ENCODE results near the gene SHISA2. TPM values are rescaled to one million over a fixed set of nuclear protein-coding genes. Genes with fewer than 3 reads are reported as not detected.
A peak's percentile ranks its signal among the peaks of the same experiment; 100 is the strongest.

Gene SHISA2
- total RNA-seq, 4 donors from 2014 or later, result not detected

- H3K27ac ChIP-seq, result no peak overlapping the region
- no peaks in the 10 kb centered on the region for H3K9me3 ChIP-seq
- no peak for DNase-seq
- peaks cover 66% of the 10 kb centered on the region for H3K27me3 ChIP-seq
- 93 to 100% methylated on average over 1 to 6 of the region's 6 CpGs for WGBS, 2 donors (ENCODE audit: low coverage in 1 of 2)
- TF ChIP-seq, protein P1, sequence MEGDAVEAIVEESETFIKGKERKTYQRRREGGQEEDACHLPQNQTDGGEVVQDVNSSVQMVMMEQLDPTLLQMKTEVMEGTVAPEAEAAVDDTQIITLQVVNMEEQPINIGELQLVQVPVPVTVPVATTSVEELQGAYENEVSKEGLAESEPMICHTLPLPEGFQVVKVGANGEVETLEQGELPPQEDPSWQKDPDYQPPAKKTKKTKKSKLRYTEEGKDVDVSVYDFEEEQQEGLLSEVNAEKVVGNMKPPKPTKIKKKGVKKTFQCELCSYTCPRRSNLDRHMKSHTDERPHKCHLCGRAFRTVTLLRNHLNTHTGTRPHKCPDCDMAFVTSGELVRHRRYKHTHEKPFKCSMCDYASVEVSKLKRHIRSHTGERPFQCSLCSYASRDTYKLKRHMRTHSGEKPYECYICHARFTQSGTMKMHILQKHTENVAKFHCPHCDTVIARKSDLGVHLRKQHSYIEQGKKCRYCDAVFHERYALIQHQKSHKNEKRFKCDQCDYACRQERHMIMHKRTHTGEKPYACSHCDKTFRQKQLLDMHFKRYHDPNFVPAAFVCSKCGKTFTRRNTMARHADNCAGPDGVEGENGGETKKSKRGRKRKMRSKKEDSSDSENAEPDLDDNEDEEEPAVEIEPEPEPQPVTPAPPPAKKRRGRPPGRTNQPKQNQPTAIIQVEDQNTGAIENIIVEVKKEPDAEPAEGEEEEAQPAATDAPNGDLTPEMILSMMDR (IDR thresholded peaks at IDR 0.05), result no peak
- no peak for TF ChIP-seq EP300 (IDR thresholded peaks at IDR 0.05; ENCODE audit: low read depth)
- TF ChIP-seq POLR2AphosphoS5 (IDR thresholded peaks at IDR 0.05), result no peak
- TF ChIP-seq POLR2A (IDR thresholded peaks at IDR 0.05), result no peak
- no peaks in the 10 kb centered on the region for H3K36me3 ChIP-seq
- in situ Hi-C loops (cut with MboI; ENCODE audit: low pct_ligation_motif_present in 1 of 4, low pct_unique_long_range_greater_than_20kb in 1 of 4, low sequenced_read_pairs in 3 of 4), result no loop called here
- H3K4me1 ChIP-seq, result peaks cover 0 to 21% (median 13%) of the 10 kb centered on the region in 4 donors
- intact Hi-C loops (cut with DNase I; ENCODE audit: low total_unique reads), result no loop called here
- no peak overlapping the region for H3K4me3 ChIP-seq
Observed at GRCh38 chr13:26053418-26053980, 1.7 kb upstream of the SHISA2 start.

DNA sequence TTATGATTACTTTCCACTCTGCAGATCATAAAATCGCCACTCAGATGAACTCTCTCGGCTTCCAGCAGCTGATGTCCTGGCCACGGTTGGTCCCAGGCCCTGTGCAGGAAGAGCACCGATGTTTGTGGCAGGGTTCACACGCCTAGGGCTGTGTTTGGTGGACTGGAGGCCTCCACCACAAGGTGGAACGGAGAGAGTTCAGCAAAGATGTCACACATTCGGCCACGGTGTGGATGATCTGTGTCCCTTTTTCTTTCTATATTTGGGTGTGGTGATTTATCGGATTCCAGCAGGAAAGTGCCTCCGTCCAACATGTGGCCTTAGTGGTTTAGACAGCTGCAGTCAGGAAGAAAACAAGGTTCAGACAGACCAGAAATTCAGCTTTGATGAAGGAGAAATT lies 521 bp upstream of the SHISA2 start:
- no peak for TF ChIP-seq EP300 (IDR thresholded peaks at IDR 0.05; ENCODE audit: low read depth)
- TF ChIP-seq POLR2AphosphoS5 (IDR thresholded peaks at IDR 0.05), result no peak
- TF ChIP-seq, protein P1 (IDR thresholded peaks at IDR 0.05), result no peak

DNA sequence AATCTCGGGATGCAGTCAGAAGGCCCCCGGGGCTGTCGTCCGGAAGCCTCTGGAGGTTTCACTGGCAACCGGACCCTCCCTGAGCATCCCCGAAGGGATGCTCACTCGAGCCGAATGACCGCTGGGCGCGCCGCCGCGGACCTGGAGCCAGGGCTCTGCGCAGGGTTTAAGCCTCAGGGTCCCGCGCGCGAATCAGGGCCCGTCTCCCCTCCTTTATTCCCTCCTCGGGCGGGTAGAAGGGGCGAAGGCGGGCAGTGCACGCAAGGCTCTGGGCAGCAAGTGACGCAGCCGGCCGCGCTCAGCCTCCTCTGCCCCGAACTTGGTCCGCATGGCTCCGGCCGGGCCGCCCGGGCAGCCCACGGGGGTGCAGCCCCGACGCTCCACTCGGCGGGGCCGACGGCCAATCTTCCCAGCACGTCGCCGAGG lies 572 bp downstream of the SHISA2 start:
- no peak for TF ChIP-seq POLR2AphosphoS5 (IDR thresholded peaks at IDR 0.05)
- no peak for TF ChIP-seq EP300 (IDR thresholded peaks at IDR 0.05; ENCODE audit: low read depth)
- TF ChIP-seq POLR2A (IDR thresholded peaks at IDR 0.05), result no peak
- TF ChIP-seq, protein P1 (IDR thresholded peaks at IDR 0.05), result no peak
- in situ Hi-C loops (cut with MboI; ENCODE audit: low pct_ligation_motif_present in 1 of 4, low pct_unique_long_range_greater_than_20kb in 1 of 4, low sequenced_read_pairs in 3 of 4), result no loop called here
- Histone ChIP-seq H3K27me3 (peaks cover 71% of the 10 kb centered on the region), H3K4me3 (peak overlapping the region; percentile 14 to 54 (median 32)), H3K27ac (no peak overlapping the region), H3K36me3 (no peaks in the 10 kb centered on the region), H3K9me3 (no peaks in the 10 kb centered on the region), H3K4me1 (peaks cover 0 to 21% (median 13%) of the 10 kb centered on the region in 4 donors)
- DNase-seq, result no peak
- 8% methylated on average over 13 of the region's 45 CpGs; no CpG with 5 or more reads in 1 of the 2 donors for WGBS, 2 donors (ENCODE audit: low coverage in 1 of 2)
- intact Hi-C loops (cut with DNase I; ENCODE audit: low total_unique reads), result no loop called here

More for the DNA sequence above, 521 bp upstream of the SHISA2 start:
- no peak for DNase-seq
- WGBS, 2 donors (ENCODE audit: low coverage in 1 of 2), result 46 to 70% methylated on average over 4 to 10 of the region's 10 CpGs
- peak overlapping the region in 3 of 4 donors; percentile 20 to 54 (median 44) for H3K4me3 ChIP-seq
- H3K4me1 ChIP-seq, result peaks cover 0 to 21% (median 13%) of the 10 kb centered on the region in 4 donors
- no peaks in the 10 kb centered on the region for H3K36me3 ChIP-seq
- intact Hi-C loops (cut with DNase I; ENCODE audit: low total_unique reads), result no loop called here
- H3K27ac ChIP-seq, result no peak overlapping the region
- no peaks in the 10 kb centered on the region for H3K9me3 ChIP-seq
- in situ Hi-C loops (cut with MboI; ENCODE audit: low pct_ligation_motif_present in 1 of 4, low pct_unique_long_range_greater_than_20kb in 1 of 4, low sequenced_read_pairs in 3 of 4), result no loop called here
- H3K27me3 ChIP-seq, result peaks cover 73% of the 10 kb centered on the region

- 24% methylated on average over 51 of the region's 82 CpGs; no CpG with 5 or more reads in 1 of the 2 donors for WGBS, 2 donors (ENCODE audit: low coverage in 1 of 2)
- H3K27ac ChIP-seq, result no peak overlapping the region
- TF ChIP-seq POLR2A (IDR thresholded peaks at IDR 0.05), result no peak
- TF ChIP-seq, protein P1 (IDR thresholded peaks at IDR 0.05), result no peak
- TF ChIP-seq POLR2AphosphoS5 (IDR thresholded peaks at IDR 0.05), result no peak
- H3K4me3 ChIP-seq, result peak overlapping the region in 2 of 4 donors; percentile 44 to 54
- no peaks in the 10 kb centered on the region for H3K36me3 ChIP-seq
- H3K27me3 ChIP-seq, result peaks cover 71% of the 10 kb centered on the region
- DNase-seq, result no peak
- H3K9me3 ChIP-seq, result no peaks in the 10 kb centered on the region
- intact Hi-C loops (cut with DNase I; ENCODE audit: low total_unique reads) (no loop called here), in situ Hi-C loops (cut with MboI; ENCODE audit: low pct_ligation_motif_present in 1 of 4, low pct_unique_long_range_greater_than_20kb in 1 of 4, low sequenced_read_pairs in 3 of 4) (no loop called here)
- H3K4me1 ChIP-seq, result peaks cover 0 to 21% (median 13%) of the 10 kb centered on the region in 4 donors
Observed at GRCh38 chr13:26050568-26051230, 1.1 kb downstream of the SHISA2 start.

Data from transverse colon (tissue), 4 donors.